Measurements from ENCODE around the gene FIBCD1. TPM values are rescaled to one million over a fixed set of nuclear protein-coding genes. Genes with fewer than 3 reads are reported as not detected.

FIBCD1 gene
- total and polyA plus RNA-seq, 9 of the 15 experiments (the other 6 are each of a cell fraction or from before 2014, with no cell fraction given) = 0.53 to 1.2 (median 0.95) TPM; not detected in 4

DNA sequence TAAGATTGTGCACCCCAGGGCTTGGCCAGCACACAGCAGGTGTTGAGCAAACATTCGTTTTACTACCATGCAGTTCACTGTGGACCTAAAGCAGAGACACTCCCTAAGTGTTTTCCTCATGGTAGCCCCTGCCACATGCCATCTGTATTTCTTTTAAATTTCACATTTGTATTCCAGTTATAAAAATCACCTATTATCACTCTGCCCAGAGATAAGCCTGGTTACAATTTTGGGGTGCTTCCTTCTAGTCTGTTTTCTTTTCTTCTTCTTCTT is 10.9 kb upstream of the FIBCD1 start (continued):
- TF ChIP-seq, protein P1, sequence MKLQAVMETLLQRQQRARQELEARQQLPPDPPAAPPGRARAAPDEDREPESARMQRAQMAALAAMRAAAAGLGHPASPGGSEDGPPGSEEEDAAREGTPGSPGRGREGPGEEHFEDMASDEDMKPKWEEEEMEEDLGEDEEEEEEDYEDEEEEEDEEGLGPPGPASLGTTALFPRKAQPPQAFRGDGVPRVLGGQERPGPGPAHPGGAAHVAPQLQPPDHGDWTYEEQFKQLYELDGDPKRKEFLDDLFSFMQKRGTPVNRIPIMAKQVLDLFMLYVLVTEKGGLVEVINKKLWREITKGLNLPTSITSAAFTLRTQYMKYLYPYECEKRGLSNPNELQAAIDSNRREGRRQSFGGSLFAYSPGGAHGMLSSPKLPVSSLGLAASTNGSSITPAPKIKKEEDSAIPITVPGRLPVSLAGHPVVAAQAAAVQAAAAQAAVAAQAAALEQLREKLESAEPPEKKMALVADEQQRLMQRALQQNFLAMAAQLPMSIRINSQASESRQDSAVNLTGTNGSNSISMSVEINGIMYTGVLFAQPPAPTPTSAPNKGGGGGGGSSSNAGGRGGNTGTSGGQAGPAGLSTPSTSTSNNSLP (IDR thresholded peaks at IDR 0.05; ENCODE audit: borderline replicate concordance, low read depth, low read length) = no peak
- TF ChIP-seq ZNF830 (CRISPR knock-in tag; IDR thresholded peaks at IDR 0.05) = no peak

DNA sequence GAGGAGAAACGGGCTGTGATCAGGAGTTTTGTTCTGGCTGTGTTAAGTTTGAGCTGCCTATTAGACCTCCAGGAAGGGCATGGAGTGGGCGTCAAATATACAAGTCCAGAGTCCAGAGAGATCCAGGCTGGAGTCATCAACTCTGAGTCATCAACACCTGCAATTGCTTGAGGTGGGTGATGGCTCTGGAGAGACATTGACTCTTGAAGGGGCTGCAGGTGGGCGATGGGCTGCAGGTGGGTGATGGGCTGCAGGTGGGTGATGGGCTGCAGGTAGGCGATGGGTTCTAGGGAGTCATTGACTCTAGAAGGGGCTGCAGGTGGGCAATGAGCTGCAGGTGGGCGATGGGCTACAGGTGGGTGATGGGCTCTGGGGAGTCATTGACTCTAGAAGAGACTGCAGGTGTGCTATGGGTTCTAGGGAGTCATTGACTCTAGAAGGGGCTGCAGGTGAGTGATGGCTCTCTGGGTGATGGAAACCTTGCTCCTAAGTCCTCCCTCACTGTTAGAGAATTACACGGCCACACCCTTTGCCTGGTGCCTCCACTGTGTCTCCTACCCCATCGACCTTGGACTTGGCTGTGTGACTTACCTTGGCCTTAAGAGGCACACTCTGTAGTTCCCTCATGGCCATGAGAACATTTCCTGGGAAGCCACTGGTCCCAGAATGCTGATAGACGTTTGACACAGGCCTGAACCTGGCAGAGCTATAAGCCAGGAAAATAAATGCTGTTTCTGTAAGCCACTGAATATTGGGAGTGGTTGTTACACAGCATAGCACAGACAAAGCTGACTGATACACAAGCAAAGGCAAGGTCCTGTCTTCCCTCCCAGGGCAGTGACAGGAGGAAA is 10.4 kb upstream of the FIBCD1 start:
- BruUV-seq (replicated peaks) = no TSS peak
- ATAC-seq (no peak), FAIRE-seq (no peak), DNase-seq (ENCODE audit: extremely low read depth in 1 of 4, low spot score in 3 of 4) (peak in 1 of 4 experiments; percentile 52)
- H3K4me1 ChIP-seq (replicated peaks in 1 of 2; ENCODE audit: control insufficient read depth in 2 of 2, insufficient read depth in 2 of 2, low read length in 2 of 2) = peaks cover 5 to 6% of the 10 kb centered on the region in 2 experiments; a peak in 3 of 5 replicates
- intact Hi-C loops (cut with micrococcal nuclease) (no loop called here), in situ Hi-C loops (cut with MboI) (no loop called here)
- H3K4me2 ChIP-seq (ENCODE audit: insufficient read depth, low read length) = no peak overlapping the region
- no peaks in the 10 kb centered on the region for H3K79me2 ChIP-seq (ENCODE audit: control insufficient read depth, insufficient read depth, low read length)
- ChIA-PET CTCF (ENCODE audit: low intra/inter-chr PET ratio) (no interaction called here), POLR2A (interaction anchor here (0.7 to 7.4 kb wide), 8 partner anchors 10 to 69 kb away, joined by 3 to 93 read pairs (median 3); no protein-coding TSS in a partner anchor)
- no peak overlapping the region for H3K9ac ChIP-seq (ENCODE audit: insufficient read depth in 1 of 2, low read depth in 2 of 2, low read length in 2 of 2)
- no peak overlapping the region for H3K4me3 ChIP-seq
- no peaks in the 10 kb centered on the region for H3K36me3 ChIP-seq (ENCODE audit: control insufficient read depth, insufficient read depth, low read length)
- H3K9me1 ChIP-seq (ENCODE audit: control insufficient read depth, insufficient read depth, low read length) = peaks cover 8% of the 10 kb centered on the region
- H4K20me1 ChIP-seq (replicated peaks; ENCODE audit: control insufficient read depth, insufficient read depth, low read length) = peaks cover 24% of the 10 kb centered on the region
- peaks cover 9% of the 10 kb centered on the region for H3K9me3 ChIP-seq (replicated peaks; ENCODE audit: control insufficient read depth, insufficient read depth, low read depth, low read length)
- H3K27me3 ChIP-seq (ENCODE audit: control insufficient read depth in 2 of 2, insufficient read depth in 2 of 2, low read length in 2 of 2) = peaks cover 21 to 62% of the 10 kb centered on the region in 2 experiments
- WGBS (ENCODE audit: insufficient coverage, low coverage, missing lambda C conversion rate) = 1% methylated on average over 8 of the region's 8 CpGs
- no peak overlapping the region for H2AFZ ChIP-seq (ENCODE audit: low read depth, low read length)
- TF ChIP-seq MTA1 (IDR thresholded peaks at IDR 0.05; ENCODE audit: borderline replicate concordance) (no peak), EHMT2 (IDR thresholded peaks at IDR 0.05) (no peak), EZH2 (IDR thresholded peaks at IDR 0.05; ENCODE audit: borderline replicate concordance, low read depth, low read length) (no peak), NFATC3 (IDR thresholded peaks at IDR 0.05) (no peak)
- no peak overlapping the region for H3K27ac ChIP-seq (ENCODE audit: extremely low read depth, low read depth, low read length)

Measured in K562 (cell line).